Fibroblast of lung (primary cell): ENCODE measurements around the gene BTG4. TPM values are rescaled to one million over a fixed set of nuclear protein-coding genes. Genes with fewer than 3 reads are reported as not detected.

Source experiments
- DNase-seq, 2 donors: peaks; one replicate each; pipeline versions ENCODE4 v3.0.0 to v3.0.0-alpha.2; 2010; ENCODE audit warnings: low read depth in 2 of 2
- H2AFZ ChIP-seq: 2 replicates; pipeline ENCODE4 v1.5.1; 2012; ENCODE audit warnings: low read length, control low read depth, inconsistent platforms
- H3K27ac ChIP-seq: 2 replicates; pipeline ENCODE4 v1.5.1; 2011; ENCODE audit warnings: low read length, control low read depth; ENCODE audit not compliant: insufficient read depth
- H3K27me3 ChIP-seq: 2 replicates; pipeline ENCODE4 v1.5.1; 2011; ENCODE audit warnings: mild to moderate bottlenecking, low read length; ENCODE audit not compliant: control insufficient read depth, insufficient read depth
- H3K36me3 ChIP-seq: 2 replicates; pipeline ENCODE4 v1.5.1; 2011; ENCODE audit warnings: low read length; ENCODE audit not compliant: control insufficient read depth, insufficient read depth
- H3K4me1 ChIP-seq: 2 replicates; pipeline ENCODE4 v1.5.1; 2011; ENCODE audit warnings: low read length; ENCODE audit not compliant: control insufficient read depth, insufficient read depth; ENCODE audit errors: extremely low read depth
- H3K4me2 ChIP-seq: 2 replicates; pipeline ENCODE4 v1.5.1; 2011; ENCODE audit warnings: low read length, control low read depth; ENCODE audit not compliant: insufficient read depth; ENCODE audit errors: extremely low read depth
- H3K4me3 ChIP-seq, 4 experiments: fragments of 200-600 bp in 1 of 4; sonication (generic) in 1 of 4; replicated peaks in 1 of 4; 2 replicates each; pipeline ENCODE4 v1.5.1; 2011 to 2016; ENCODE audit warnings: low read length in 4 of 4, low read depth in 3 of 4, mild to moderate bottlenecking in 3 of 4, control low read depth in 2 of 4, inconsistent platforms in 1 of 4, mixed read lengths in 1 of 4; ENCODE audit not compliant: insufficient read depth in 1 of 4; ENCODE audit errors: control extremely low read depth in 1 of 4
- H3K79me2 ChIP-seq: 2 replicates; pipeline ENCODE4 v1.5.1; 2012; ENCODE audit warnings: mild to moderate bottlenecking, low read length, inconsistent platforms; ENCODE audit not compliant: control insufficient read depth, insufficient read depth
- H3K9ac ChIP-seq: 2 replicates; pipeline ENCODE4 v1.5.1; 2011; ENCODE audit warnings: mild to moderate bottlenecking, low read length, control low read depth; ENCODE audit not compliant: insufficient read depth
- H3K9me3 ChIP-seq: 2 replicates; pipeline ENCODE4 v1.5.1; 2012; ENCODE audit warnings: low read depth, low read length; ENCODE audit not compliant: control insufficient read depth, insufficient read depth
- H4K20me1 ChIP-seq: 2 replicates; pipeline ENCODE4 v1.5.1; 2011; ENCODE audit warnings: low read length; ENCODE audit not compliant: control insufficient read depth, insufficient read depth; ENCODE audit errors: extremely low read depth
- EZH2 ChIP-seq: IDR thresholded peaks from 2 replicates; pipeline ENCODE4 v1.5.1; 2012; ENCODE audit warnings: low read length, control low read depth, mild to moderate bottlenecking; ENCODE audit errors: missing control alignments
- polyA plus RNA-seq, 2 donors: library from polyadenylated mRNA; depleted of rRNA in 1 of 2; stranded (reverse) in 1 of 2; unstranded in 1 of 2; fragments of >200 nt; gene quantifications; 2 replicates each; pipeline ENCODE4 v1.2.1, GENCODE V29; 2011 to 2012; ENCODE audit warnings: missing spikeins in 1 of 2
- total RNA-seq: library from RNA; depleted of rRNA; stranded (reverse); fragments of >200 nt; gene quantifications from 2 replicates; pipeline ENCODE4 v1.2.1, GENCODE V29; 2014
- TF ChIP-seq, protein P1 (sequence below), 2 donors: IDR thresholded peaks in 1 of 2; conservative IDR thresholded peaks in 1 of 2; 1 replicate in 1 of 2; 2 replicates in 1 of 2; pipeline ENCODE4 v1.5.1; 2011 to 2012; ENCODE audit warnings: low read length in 2 of 2, control low read depth in 1 of 2, inconsistent platforms in 1 of 2, low read depth in 1 of 2, mild to moderate bottlenecking in 1 of 2

BTG4 gene
- total and polyA plus RNA-seq, 2 donors (not counting 1 experiment from before 2014, with no cell fraction given), result 0.08 to 0.33 TPM

DNA sequence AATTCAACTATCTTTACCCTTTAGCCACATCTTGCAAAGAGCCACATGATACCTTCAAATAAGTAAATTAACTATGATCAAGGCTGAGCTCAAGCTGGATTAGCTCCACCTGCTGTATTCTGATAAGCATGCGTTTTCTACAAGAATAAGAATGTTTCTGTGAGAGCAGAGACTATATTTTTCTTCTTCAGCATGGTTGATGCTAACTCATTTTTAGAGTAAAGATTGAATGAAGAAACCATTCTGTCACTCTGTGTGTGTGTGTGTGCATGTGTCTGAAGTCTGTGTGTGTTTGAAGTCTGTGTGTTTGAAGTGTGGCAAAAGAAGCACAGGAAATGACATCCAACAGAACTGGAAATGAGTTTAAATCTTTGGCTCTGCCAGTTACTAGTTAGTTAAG, 16.4 kb upstream of the BTG4 start:
- H2AFZ ChIP-seq, result peak overlapping the region; percentile 40
- no peaks in the 10 kb centered on the region for H3K9me3 ChIP-seq
- no peaks in the 10 kb centered on the region for H3K79me2 ChIP-seq
- TF ChIP-seq EZH2, result no peak
- TF ChIP-seq, protein P1, sequence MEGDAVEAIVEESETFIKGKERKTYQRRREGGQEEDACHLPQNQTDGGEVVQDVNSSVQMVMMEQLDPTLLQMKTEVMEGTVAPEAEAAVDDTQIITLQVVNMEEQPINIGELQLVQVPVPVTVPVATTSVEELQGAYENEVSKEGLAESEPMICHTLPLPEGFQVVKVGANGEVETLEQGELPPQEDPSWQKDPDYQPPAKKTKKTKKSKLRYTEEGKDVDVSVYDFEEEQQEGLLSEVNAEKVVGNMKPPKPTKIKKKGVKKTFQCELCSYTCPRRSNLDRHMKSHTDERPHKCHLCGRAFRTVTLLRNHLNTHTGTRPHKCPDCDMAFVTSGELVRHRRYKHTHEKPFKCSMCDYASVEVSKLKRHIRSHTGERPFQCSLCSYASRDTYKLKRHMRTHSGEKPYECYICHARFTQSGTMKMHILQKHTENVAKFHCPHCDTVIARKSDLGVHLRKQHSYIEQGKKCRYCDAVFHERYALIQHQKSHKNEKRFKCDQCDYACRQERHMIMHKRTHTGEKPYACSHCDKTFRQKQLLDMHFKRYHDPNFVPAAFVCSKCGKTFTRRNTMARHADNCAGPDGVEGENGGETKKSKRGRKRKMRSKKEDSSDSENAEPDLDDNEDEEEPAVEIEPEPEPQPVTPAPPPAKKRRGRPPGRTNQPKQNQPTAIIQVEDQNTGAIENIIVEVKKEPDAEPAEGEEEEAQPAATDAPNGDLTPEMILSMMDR (conservative IDR thresholded peaks at IDR 0.05 in 1 of 2, IDR thresholded peaks at IDR 0.05 in 1 of 2; ENCODE audit: low read depth in 1 of 2, low read length in 2 of 2), result peak in 1 of 2 donors; percentile 20
- H3K4me3 ChIP-seq, result no peak overlapping the region
- DNase-seq, result peak in 1 of 2 donors; percentile 23
- H4K20me1 ChIP-seq, result no peaks in the 10 kb centered on the region
- no peak overlapping the region for H3K27ac ChIP-seq
- no peak overlapping the region for H3K4me2 ChIP-seq
- H3K4me1 ChIP-seq, result peaks cover 14% of the 10 kb centered on the region
- no peaks in the 10 kb centered on the region for H3K36me3 ChIP-seq
- no peaks in the 10 kb centered on the region for H3K27me3 ChIP-seq
- no peak overlapping the region for H3K9ac ChIP-seq

DNA sequence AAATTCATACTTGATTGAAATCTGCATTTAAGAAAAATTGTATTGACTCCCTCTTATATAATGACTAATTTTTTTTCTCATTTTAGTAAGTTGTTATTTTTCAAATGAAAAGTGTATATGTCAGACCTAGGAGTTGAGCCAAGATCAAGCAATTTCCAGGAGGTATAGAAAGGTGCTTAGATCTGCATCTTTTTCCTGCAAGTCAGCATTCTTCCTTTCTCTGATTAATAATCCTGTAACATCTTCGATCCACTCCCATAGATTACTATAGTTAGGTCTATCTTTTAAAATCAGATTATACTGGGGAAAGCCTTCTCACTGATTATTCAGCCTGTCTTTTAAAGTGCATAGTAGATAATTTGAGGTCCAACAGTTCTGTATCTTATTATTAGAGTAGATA, 15.1 kb upstream of the BTG4 start:
- Histone ChIP-seq H3K79me2 (no peaks in the 10 kb centered on the region), H4K20me1 (no peaks in the 10 kb centered on the region), H3K4me2 (no peak overlapping the region), H3K4me3 (no peak overlapping the region), H2AFZ (no peak overlapping the region), H3K36me3 (no peaks in the 10 kb centered on the region), H3K27ac (no peak overlapping the region), H3K27me3 (no peaks in the 10 kb centered on the region), H3K4me1 (peaks cover 14% of the 10 kb centered on the region), H3K9ac (no peak overlapping the region), H3K9me3 (no peaks in the 10 kb centered on the region)
- TF ChIP-seq EZH2, result no peak
- TF ChIP-seq, protein P1 (conservative IDR thresholded peaks at IDR 0.05 in 1 of 2, IDR thresholded peaks at IDR 0.05 in 1 of 2; ENCODE audit: low read depth in 1 of 2, low read length in 2 of 2), result no peak
- no peak for DNase-seq

DNA sequence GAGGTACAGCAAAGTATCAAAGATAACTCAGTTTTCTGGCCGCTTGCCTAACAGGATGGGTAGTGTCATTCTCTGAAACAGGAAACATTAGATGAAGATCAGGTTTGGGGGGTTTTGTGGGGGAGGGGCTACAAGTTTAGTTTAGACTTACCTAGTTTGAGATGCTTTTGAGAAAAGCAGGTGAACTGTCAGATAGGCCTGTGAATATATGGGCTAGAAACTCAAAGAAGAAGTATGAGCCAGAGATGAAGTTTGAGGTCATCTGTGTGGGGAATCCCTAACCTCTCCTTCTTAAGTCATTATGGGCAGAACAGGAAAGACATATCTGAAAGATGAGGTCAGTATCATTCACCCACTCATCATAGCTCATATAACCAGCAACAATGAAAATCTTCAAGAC, 14.3 kb upstream of the BTG4 start:
- peak; percentile 49 to 89 for DNase-seq
- no peak overlapping the region for H3K4me2 ChIP-seq

More for the DNA sequence above, 14.3 kb upstream of the BTG4 start:
- no peak overlapping the region for H3K4me3 ChIP-seq
- no peak overlapping the region for H2AFZ ChIP-seq
- H3K36me3 ChIP-seq, result no peaks in the 10 kb centered on the region
- TF ChIP-seq, protein P1 (conservative IDR thresholded peaks at IDR 0.05 in 1 of 2, IDR thresholded peaks at IDR 0.05 in 1 of 2; ENCODE audit: low read depth in 1 of 2, low read length in 2 of 2), result no peak
- no peak for TF ChIP-seq EZH2
- H3K9me3 ChIP-seq, result no peaks in the 10 kb centered on the region
- H3K27me3 ChIP-seq, result no peaks in the 10 kb centered on the region
- peaks cover 9% of the 10 kb centered on the region for H3K4me1 ChIP-seq
- H3K9ac ChIP-seq, result no peak overlapping the region
- no peak overlapping the region for H3K27ac ChIP-seq
- H4K20me1 ChIP-seq, result no peaks in the 10 kb centered on the region
- no peaks in the 10 kb centered on the region for H3K79me2 ChIP-seq
